NT2/D1 (cell line): ENCODE measurements around the gene GPA33.

Source experiments
- SUZ12 ChIP-seq: IDR thresholded peaks from 2 replicates; pipeline ENCODE4 v1.6.1; 2011; ENCODE audit not compliant: insufficient read length, insufficient read depth; ENCODE audit errors: extremely low read depth
- YY1 ChIP-seq: IDR thresholded peaks from 2 replicates; pipeline ENCODE4 v1.6.1; 2011; ENCODE audit not compliant: insufficient read length, insufficient read depth
- ZNF274 ChIP-seq: IDR thresholded peaks from 2 replicates; pipeline ENCODE4 v1.6.1; 2011; ENCODE audit warnings: mild to moderate bottlenecking, low read depth, low read length

DNA sequence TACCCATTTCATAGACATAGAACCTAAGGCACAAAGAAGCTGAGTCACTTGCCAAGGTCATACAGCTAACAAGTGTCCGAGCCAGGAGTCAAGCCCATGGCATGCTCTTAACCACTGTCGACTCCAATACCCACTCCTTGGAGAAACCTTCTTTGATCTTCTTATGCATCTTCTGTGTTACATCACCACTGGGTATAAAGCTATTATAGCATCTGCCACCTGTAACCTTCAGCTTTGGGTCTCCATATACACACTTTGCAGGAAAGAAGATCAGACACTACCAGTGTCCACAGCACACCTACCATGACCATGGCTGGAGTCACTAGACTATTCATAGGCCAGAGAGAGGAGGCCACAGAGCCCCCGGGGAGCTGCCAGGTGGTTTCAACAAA, 29.1 kb downstream of the GPA33 start:
- TF ChIP-seq YY1 (no peak), ZNF274 (no peak), SUZ12 (no peak)
